IMR-90 (cell line): Measurements from ENCODE around the gene ERN1. TPM values are rescaled to one million over a fixed set of nuclear protein-coding genes. Genes with fewer than 3 reads are reported as not detected.

Source experiments
- ATAC-seq: fragments of 200-7000 bp; cut with Tn5 transposase; 2 replicates; pipeline ENCODE4 v1.9.1; 2020; ENCODE audit warnings: low read depth, mild to moderate bottlenecking, moderate library complexity
- BruUV-seq: library from RNA; stranded (reverse); fragments of 400-500 nt; replicated peaks from 2 replicates; lab custom pipeline; 2021; lab: Mats Ljungman, UMichigan
- CTCF ChIA-PET: fragments of 300-600 bp; formaldehyde crosslinking; extraction: SDS; loops from one replicate; lab custom pipeline; 2021; ENCODE audit warnings: antibody characterized with exemption; lab: Yijun Ruan, JAX
- POLR2A ChIA-PET: fragments of 300-600 bp; sonication (Branson Sonifier 250); formaldehyde crosslinking; loops from one replicate; lab custom pipeline; 2022; ENCODE audit warnings: antibody characterized with exemption; ENCODE audit not compliant: unreplicated experiment; lab: Charles Lee
- DNase-seq: peaks from one replicate; pipeline ENCODE4 v3.0.0; 2013
- H2AFZ ChIP-seq: replicated peaks from 2 replicates; pipeline ENCODE3; 2013; ENCODE audit warnings: low read length, mild to moderate bottlenecking; ENCODE audit not compliant: poor library complexity
- H2AK5ac ChIP-seq: 2 replicates; pipeline ENCODE4 v1.6.1; 2013; ENCODE audit warnings: low read depth, low read length, inconsistent platforms
- H2AK9ac ChIP-seq: replicated peaks from 2 replicates; pipeline ENCODE3; 2013; ENCODE audit warnings: mild to moderate bottlenecking, low read depth, low read length, moderate library complexity; ENCODE audit not compliant: poor library complexity
- H2BK120ac ChIP-seq: 2 replicates; pipeline ENCODE4 v1.6.1; 2013; ENCODE audit warnings: low read depth, low read length, inconsistent platforms
- H2BK15ac ChIP-seq: 3 replicates; pipeline ENCODE4 v1.6.1; 2013; ENCODE audit warnings: low read depth, low read length, inconsistent platforms
- H2BK20ac ChIP-seq: 2 replicates; pipeline ENCODE4 v1.6.1; 2013; ENCODE audit warnings: low read depth, mild to moderate bottlenecking, inconsistent platforms, low read length, moderate library complexity
- H2BK5ac ChIP-seq: 2 replicates; pipeline ENCODE4 v1.6.1; 2013; ENCODE audit warnings: mild to moderate bottlenecking, low read depth, low read length, inconsistent platforms; ENCODE audit not compliant: poor library complexity, severe bottlenecking
- H3K14ac ChIP-seq: replicated peaks from 2 replicates; pipeline ENCODE4 v1.6.1; 2013; ENCODE audit warnings: low read depth, low read length, inconsistent platforms
- H3K18ac ChIP-seq: 2 replicates; pipeline ENCODE4 v1.6.1; 2013; ENCODE audit warnings: low read depth, low read length, control low read depth
- H3K23ac ChIP-seq: 2 replicates; pipeline ENCODE4 v1.6.1; 2013; ENCODE audit warnings: low read depth, low read length, inconsistent platforms
- H3K27ac ChIP-seq: 2 replicates; pipeline ENCODE4 v1.5.1; 2013; ENCODE audit warnings: mild to moderate bottlenecking, control low read depth, low read length; ENCODE audit not compliant: insufficient read depth
- H3K27me3 ChIP-seq: 2 replicates; pipeline ENCODE4 v1.6.1; 2013; ENCODE audit warnings: low read length; ENCODE audit not compliant: control insufficient read depth, insufficient read depth
- H3K36me3 ChIP-seq: 2 replicates; pipeline ENCODE4 v1.6.1; 2013; ENCODE audit warnings: low read length, mixed read lengths; ENCODE audit not compliant: control insufficient read depth, insufficient read depth
- H3K4ac ChIP-seq: 2 replicates; pipeline ENCODE4 v1.6.1; 2013; ENCODE audit warnings: low read depth, low read length, inconsistent platforms
- H3K4me1 ChIP-seq: 2 replicates; pipeline ENCODE4 v1.6.1; 2013; ENCODE audit warnings: low read length, mixed read lengths; ENCODE audit not compliant: control insufficient read depth, insufficient read depth
- H3K4me2 ChIP-seq: 2 replicates; pipeline ENCODE4 v1.6.1; 2013; ENCODE audit warnings: low read depth, mild to moderate bottlenecking, control low read depth, low read length, moderate library complexity
- H3K4me3 ChIP-seq: 2 replicates; pipeline ENCODE4 v1.5.1; 2013; ENCODE audit warnings: low read depth, mild to moderate bottlenecking, control low read depth, low read length, moderate library complexity; ENCODE audit not compliant: insufficient read depth
- H3K56ac ChIP-seq: 2 replicates; pipeline ENCODE4 v1.6.1; 2013; ENCODE audit warnings: low read length, inconsistent platforms; ENCODE audit not compliant: insufficient read depth; ENCODE audit errors: extremely low read depth
- H3K79me1 ChIP-seq, 2 experiments: 2 replicates each; pipeline ENCODE4 v1.6.1; 2013; ENCODE audit warnings: low read length in 2 of 2, inconsistent platforms in 1 of 2, low read depth in 1 of 2
- H3K9ac ChIP-seq: 2 replicates; pipeline ENCODE4 v1.6.1; 2013; ENCODE audit warnings: low read depth, low read length, control low read depth
- H3K9me1 ChIP-seq: 2 replicates; pipeline ENCODE4 v1.6.1; 2013; ENCODE audit warnings: low read length, inconsistent platforms; ENCODE audit not compliant: insufficient read depth
- H3K9me3 ChIP-seq: 2 replicates; pipeline ENCODE4 v1.6.1; 2013; ENCODE audit warnings: low read length; ENCODE audit not compliant: control insufficient read depth, insufficient read depth
- H4K20me1 ChIP-seq: 2 replicates; pipeline ENCODE4 v1.6.1; 2013; ENCODE audit warnings: low read length, inconsistent platforms; ENCODE audit not compliant: insufficient read depth
- H4K5ac ChIP-seq: 2 replicates; pipeline ENCODE4 v1.6.1; 2013; ENCODE audit warnings: mild to moderate bottlenecking, low read depth, low read length, control low read depth
- H4K8ac ChIP-seq, 2 experiments: 2 replicates each; pipeline ENCODE4 v1.6.1; 2013; ENCODE audit warnings: low read depth in 2 of 2, low read length in 2 of 2, control low read depth in 1 of 2, inconsistent platforms in 1 of 2
- H4K91ac ChIP-seq: 2 replicates; pipeline ENCODE4 v1.6.1; 2013; ENCODE audit warnings: low read depth, low read length, inconsistent platforms; ENCODE audit not compliant: insufficient read depth
- CEBPB ChIP-seq: IDR thresholded peaks from 2 replicates; pipeline ENCODE4 v1.6.1; 2012; ENCODE audit warnings: low read depth, low read length, improper control_type of control experiment
- RFX5 ChIP-seq: IDR thresholded peaks from 2 replicates; pipeline ENCODE4 v1.8.0; 2012; ENCODE audit warnings: low read depth, mild to moderate bottlenecking, low read length, moderate library complexity
- USF2 ChIP-seq: fragments of 150-350 bp; IDR thresholded peaks from 2 replicates; pipeline ENCODE4 v1.6.1; 2017; ENCODE audit warnings: mild to moderate bottlenecking, antibody characterized with exemption, low read length, low read depth
- WGBS, 2 experiments: methylation state at CpG; one replicate each; pipeline versions ENCODE4 v1.1.5 to v1.1.7; 2013; ENCODE audit warnings: missing lambda C conversion rate in 2 of 2; ENCODE audit not compliant: insufficient read length in 1 of 2; ENCODE audit errors: extremely low coverage in 2 of 2; 5-methylcytosine and 5-hydroxymethylcytosine counted together
- dilution Hi-C: fragments of 300-500 bp; cut with HindIII; formaldehyde crosslinking; loops from one replicate; pipeline ENCODE4 v1.14.3; 2018; ENCODE audit warnings: low sequenced_read_pairs; ENCODE audit not compliant: unreplicated experiment
- in situ Hi-C: fragments of 300-500 bp; cut with MboI; formaldehyde crosslinking; loops from 3 replicates; pipeline ENCODE4 v1.14.3; 2019; ENCODE audit warnings: low sequenced_read_pairs, inconsistent platforms, mixed read lengths
- intact Hi-C: fragments of 100-400 bp; cut with micrococcal nuclease; formaldehyde crosslinking; loops from 2 replicates; pipeline ENCODE4 v1.10.0; 2022
- polyA plus RNA-seq, 3 experiments: library from polyadenylated mRNA; depleted of rRNA; stranded (reverse); fragments of >200 nt; gene quantifications; 2 replicates each; pipeline ENCODE4 v1.2.3, GENCODE V29; 2012; ENCODE audit warnings: low replicate concordance in 1 of 3
- total RNA-seq: library from RNA; depleted of rRNA; stranded (reverse); fragments of >200 nt; gene quantifications from 2 replicates; pipeline ENCODE4 v1.2.3, GENCODE V29; 2012

ERN1 gene
- total and polyA plus RNA-seq, 2 of the 4 experiments (the other 2 are of a cell fraction): 2.7 to 4.1 TPM

GRCh38 chr17:64008830-64009229 is 121.1 kb downstream of the ERN1 start:
- no peak overlapping the region for H3K56ac ChIP-seq
- no peak overlapping the region; the same call in 1 of the 2 replicates for H2BK20ac ChIP-seq

More at GRCh38 chr17:64008830-64009229, 121.1 kb downstream of the ERN1 start:
- Histone ChIP-seq H3K27ac (no peak overlapping the region), H3K9ac (no peak overlapping the region), H4K5ac (no peak overlapping the region), H3K9me1 (peaks cover 4% of the 10 kb centered on the region; the same call in 1 of the 2 replicates), H2BK15ac (no peak overlapping the region), H3K14ac (no peak overlapping the region), H3K4me3 (no peak overlapping the region), H4K91ac (no peak overlapping the region), H4K8ac (no peak overlapping the region; a peak in 1 of 4 replicates), H3K4me1 (no peaks in the 10 kb centered on the region; the same call in 1 of the 2 replicates), H2AK9ac (no peak overlapping the region), H3K79me1 (no peaks in the 10 kb centered on the region), H2AFZ (no peak overlapping the region), H2BK5ac (no peak overlapping the region), H2AK5ac (no peak overlapping the region), H3K36me3 (no peaks in the 10 kb centered on the region), H3K9me3 (no peaks in the 10 kb centered on the region), H3K18ac (no peak overlapping the region), H3K27me3 (peaks cover 9% of the 10 kb centered on the region), H3K23ac (no peak overlapping the region), H3K4me2 (no peak overlapping the region), H3K4ac (no peak overlapping the region), H4K20me1 (no peaks in the 10 kb centered on the region), H2BK120ac (no peak overlapping the region)
- no CpG with 5 or more reads among the region's 4 CpGs for WGBS, 2 experiments
- no TSS peak for BruUV-seq
- in situ Hi-C loops (no loop called here), dilution Hi-C loops (no loop called here), intact Hi-C loops (no loop called here)
- ChIA-PET POLR2A (no interaction called here), CTCF (no interaction called here)
- no peak for DNase-seq
- TF ChIP-seq RFX5 (no peak), CEBPB (no peak), USF2 (no peak)
- ATAC-seq: no peak
